GM13976 (cell line): ENCODE measurements around the gene FNTB.

Experiments used
- DNase-seq: peaks from one replicate; pipeline ENCODE4 v3.0.0; 2012; ENCODE audit warnings: low spot score
- in situ Hi-C: fragments of 300-500 bp; cut with MboI; formaldehyde crosslinking; loops from one replicate; pipeline ENCODE4 v1.12.0; 2022; ENCODE audit warnings: low sequenced_read_pairs, mixed read lengths, inconsistent platforms; ENCODE audit not compliant: unreplicated experiment
- TF ChIP-seq, protein P1 (sequence below): IDR thresholded peaks from 2 replicates; pipeline ENCODE4 v1.5.1; 2012; ENCODE audit warnings: borderline replicate concordance, mild to moderate bottlenecking; ENCODE audit not compliant: insufficient read depth; ENCODE audit errors: extremely low read depth, missing control alignments, control extremely low read depth

The FNTB gene

DNA sequence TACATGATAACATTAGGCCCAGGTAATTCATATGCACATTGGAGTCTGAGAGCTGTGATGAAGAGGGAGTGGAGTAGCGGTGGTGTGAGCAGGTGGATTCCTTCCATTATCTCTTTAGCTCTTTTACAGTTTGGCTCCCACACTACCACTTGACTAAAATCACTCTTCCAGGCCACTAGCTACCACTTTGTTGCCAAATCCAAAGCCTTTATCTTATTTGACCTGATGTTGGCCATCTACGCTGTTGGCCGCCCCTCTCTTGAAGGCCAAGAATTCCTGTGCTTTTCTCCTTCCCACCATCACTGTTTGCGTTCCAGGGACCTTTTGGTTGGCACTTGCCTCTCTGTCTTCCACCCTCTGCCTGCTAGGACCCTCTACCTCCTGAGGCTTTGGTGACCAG is 119.6 kb downstream of the FNTB start:
- TF ChIP-seq, protein P1, sequence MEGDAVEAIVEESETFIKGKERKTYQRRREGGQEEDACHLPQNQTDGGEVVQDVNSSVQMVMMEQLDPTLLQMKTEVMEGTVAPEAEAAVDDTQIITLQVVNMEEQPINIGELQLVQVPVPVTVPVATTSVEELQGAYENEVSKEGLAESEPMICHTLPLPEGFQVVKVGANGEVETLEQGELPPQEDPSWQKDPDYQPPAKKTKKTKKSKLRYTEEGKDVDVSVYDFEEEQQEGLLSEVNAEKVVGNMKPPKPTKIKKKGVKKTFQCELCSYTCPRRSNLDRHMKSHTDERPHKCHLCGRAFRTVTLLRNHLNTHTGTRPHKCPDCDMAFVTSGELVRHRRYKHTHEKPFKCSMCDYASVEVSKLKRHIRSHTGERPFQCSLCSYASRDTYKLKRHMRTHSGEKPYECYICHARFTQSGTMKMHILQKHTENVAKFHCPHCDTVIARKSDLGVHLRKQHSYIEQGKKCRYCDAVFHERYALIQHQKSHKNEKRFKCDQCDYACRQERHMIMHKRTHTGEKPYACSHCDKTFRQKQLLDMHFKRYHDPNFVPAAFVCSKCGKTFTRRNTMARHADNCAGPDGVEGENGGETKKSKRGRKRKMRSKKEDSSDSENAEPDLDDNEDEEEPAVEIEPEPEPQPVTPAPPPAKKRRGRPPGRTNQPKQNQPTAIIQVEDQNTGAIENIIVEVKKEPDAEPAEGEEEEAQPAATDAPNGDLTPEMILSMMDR = no peak
- in situ Hi-C loops = no loop called here

DNA sequence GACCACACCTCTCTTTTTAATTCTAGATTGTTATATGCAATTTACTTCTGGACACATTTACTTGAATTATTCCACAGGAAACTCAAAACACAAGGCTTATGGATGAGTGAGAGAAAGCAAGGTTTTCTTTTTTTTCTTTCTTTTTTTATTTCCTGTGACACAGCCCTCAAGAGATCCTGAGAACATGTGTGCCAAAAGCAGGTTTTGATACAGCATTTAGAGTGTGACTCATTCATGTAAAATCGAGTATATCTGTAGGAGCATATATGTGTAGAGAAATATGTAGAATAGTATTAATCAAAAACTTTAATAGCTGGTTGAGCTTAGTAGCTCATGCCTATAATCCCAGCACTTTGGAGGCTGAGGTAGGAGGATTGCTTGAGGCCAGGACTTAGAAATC is 120.0 kb downstream of the FNTB start:
- no peak for DNase-seq
- in situ Hi-C loops = no loop called here
- TF ChIP-seq, protein P1 = no peak

More for the DNA sequence above, 119.6 kb downstream of the FNTB start:
- no peak for DNase-seq

DNA sequence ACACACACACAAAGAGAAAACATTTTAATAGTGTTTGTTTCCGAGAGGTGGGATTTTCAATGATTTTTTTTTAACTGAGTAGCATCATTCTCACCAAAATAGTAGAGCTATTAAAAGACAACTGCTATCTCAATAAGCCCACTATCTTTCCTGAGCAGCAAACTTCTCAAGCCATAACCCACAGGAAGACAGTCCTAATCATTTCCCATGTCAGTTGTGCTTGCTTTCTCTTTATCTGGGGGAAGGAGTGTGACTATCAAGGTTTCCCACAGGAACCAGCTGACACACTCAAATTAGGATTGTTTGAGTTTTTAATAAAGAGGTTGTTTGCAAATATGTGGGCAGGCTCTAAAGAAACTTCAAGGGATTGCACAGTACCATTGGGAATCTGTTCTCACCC is 120.5 kb downstream of the FNTB start:
- in situ Hi-C loops = no loop called here
- DNase-seq = no peak
- TF ChIP-seq, protein P1 = no peak

DNA sequence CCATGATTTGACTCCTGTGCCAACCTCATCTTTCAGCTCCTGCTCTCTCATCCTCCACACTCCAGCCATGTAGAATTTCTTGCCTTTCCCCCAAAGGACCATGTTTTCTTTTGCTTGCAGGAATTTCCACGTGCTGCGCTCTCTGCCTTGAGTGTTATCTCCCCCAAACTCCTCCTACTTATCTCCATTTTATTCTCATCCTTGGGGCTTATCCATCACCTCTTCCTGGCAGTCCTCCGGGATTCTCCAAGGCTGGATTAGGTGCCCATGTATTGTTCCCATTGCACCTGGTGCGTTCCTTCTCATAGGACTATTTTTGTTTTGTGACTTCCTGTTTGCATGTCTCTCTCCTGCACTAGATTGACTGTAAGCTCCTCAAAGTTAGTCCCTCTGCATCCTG is 122.7 kb downstream of the FNTB start:
- no peak for DNase-seq
- TF ChIP-seq, protein P1 = no peak
- in situ Hi-C loops = no loop called here

DNA sequence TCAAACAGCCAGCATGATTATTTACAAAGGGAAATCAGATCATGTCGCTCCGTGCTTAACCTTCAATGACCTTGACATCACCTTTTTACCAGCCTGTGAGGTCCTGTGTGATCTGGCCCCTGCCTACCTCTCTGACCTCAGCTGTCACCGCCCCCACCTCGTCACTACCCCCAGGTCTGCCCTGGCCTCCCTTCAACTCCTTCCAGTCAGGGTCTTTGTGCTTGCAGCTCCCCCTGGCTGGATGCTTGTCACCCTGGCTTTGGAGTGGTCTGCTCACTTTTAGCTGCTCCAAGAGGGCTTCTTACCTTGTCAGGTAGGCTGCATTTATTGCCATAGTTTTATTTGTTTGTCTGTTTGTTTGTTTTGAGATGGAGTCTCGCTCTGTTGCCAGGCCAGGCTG is 123.8 kb downstream of the FNTB start:
- TF ChIP-seq, protein P1 = no peak
- in situ Hi-C loops = no loop called here
- no peak for DNase-seq
